ENCODE data around the gene MAST4.

Gene MAST4

DNA sequence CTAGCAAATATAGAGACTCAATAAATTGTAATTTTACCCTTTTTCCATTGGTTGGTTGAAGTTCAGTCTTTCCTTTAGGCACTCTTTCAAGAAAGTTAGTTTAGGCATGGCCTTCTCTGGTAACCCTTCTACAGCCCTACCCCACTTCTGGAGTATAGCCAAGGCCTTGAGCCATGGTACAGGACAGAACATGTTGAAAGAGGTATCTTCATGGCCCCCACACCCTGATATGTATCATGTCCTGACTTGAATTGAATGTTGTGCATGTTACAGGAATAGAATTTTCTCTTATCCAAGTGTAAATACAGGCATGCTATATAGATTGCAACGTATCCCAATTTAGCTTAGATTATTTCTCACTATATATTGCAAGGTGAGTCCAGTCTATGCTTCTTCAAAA lies 424.8 kb downstream of the MAST4 start:
- DNase-seq (ENCODE audit: low read depth), result no peak

DNA sequence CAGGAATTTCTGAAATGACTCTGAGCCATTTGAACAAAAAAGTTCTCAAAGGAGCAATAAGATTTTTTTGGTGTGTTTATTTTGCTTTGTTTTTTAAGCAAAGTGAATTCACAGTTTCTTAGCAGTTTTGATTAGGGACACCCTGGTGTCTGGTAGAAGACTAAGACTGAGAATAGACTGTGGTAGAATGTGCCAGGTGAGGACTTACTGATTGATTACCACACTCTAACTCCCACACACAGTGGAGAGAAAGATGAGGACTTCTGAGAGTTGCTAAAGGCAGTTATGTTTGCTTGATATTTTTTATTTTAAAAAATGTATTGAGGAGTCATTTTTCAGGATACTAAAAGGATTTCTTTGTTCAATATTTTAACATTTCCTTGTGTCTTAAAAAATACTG lies 425.3 kb downstream of the MAST4 start:
- DNase-seq (ENCODE audit: low read depth), result no peak

DNA sequence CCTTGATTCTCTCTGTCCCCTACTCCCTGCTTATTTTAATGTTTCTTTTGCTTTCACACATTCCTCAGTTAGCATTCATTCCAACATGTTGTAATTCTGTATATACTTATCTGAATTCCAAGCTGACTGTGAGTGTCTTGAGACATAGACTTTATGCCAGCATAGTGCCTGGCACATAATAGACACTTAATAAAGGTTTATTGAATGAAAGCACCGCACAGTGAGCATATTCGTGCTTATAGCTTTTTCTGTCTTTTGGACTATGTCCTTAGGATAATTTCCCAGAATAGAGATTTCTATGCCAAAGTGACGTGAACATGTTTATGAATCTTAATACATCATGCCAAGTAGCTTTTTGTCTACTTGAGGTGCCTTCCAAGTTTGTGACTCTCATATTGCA lies 425.8 kb downstream of the MAST4 start:
- DNase-seq (ENCODE audit: low read depth), result no peak

DNA sequence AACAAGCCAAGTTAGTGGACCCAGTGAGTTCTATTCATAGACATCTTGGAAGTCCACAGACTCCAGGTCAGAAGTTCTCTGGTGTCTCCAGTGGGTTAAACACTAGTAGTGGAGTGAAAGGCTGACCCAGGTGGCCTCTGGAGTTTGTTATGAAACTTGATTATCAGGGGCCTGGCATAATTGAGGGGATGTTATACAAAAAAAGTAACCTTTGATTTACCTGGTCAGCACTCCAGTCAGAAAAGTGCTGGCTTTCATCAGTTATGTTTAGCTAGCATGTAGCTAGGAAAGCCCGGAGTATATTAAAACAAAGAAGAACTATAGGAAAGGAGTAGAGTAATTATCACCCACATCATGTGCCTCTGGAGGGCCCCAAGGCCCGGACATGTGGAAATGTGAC lies 429.3 kb downstream of the MAST4 start:
- no peak for DNase-seq (ENCODE audit: low read depth)

DNA sequence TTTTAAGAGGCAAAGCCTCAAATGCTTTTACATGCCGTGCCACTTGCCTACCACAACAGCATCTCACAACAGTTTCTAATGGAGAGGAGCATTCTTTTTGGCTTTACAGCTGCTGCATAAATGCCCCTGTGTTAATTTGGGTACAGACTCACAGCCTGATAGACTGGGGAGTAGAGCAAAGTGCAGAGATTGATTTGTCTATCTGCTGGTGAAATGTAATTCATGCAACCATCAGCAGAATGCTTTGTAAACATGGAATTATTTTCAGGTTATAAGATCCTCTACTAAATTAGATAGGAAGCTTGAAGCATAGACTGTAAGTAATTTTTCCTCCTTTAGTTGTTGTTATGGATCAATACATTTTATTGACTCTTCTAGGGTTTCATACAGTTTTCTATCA lies 430.1 kb downstream of the MAST4 start:
- no peak for DNase-seq (ENCODE audit: low read depth)

DNA sequence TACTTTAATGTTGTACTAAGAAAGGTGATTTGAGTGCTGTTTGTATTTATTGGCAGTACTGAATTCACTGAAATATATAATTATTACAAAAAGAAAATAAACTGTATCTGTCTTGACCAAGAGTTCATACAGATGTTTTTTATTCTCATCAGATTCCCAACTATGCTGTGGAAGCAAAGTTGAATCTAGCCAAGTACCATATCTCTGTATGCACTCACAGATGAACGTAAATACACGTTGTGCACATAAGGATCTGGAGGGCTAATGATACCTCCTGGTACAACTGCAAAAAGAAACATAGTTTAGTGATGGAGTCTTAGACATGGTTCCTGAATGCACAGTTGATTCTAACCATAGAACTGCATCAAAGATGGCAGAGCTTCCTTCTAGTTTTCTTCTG lies 431.0 kb downstream of the MAST4 start:
- no peak for DNase-seq (ENCODE audit: low read depth)

DNA sequence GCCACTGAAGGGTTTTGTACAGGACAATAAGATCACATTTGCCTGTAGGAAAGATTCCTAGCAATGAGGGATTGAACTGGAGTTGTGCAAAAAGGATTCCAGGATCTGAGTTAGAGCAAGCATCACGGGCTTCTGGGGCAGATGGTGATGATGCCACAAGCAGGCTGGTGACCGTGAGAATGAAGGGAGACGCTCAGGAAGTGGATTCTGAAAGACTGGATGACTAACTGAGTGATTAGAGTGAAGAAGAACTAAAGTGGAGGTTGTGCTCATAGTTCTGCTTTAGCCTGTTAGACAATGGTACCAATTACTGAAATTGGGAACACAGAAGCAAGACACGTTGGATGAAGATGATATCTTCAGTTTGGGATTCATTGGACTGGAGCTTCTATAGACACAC lies 432.2 kb downstream of the MAST4 start:
- no peak for DNase-seq (ENCODE audit: low read depth)

DNA sequence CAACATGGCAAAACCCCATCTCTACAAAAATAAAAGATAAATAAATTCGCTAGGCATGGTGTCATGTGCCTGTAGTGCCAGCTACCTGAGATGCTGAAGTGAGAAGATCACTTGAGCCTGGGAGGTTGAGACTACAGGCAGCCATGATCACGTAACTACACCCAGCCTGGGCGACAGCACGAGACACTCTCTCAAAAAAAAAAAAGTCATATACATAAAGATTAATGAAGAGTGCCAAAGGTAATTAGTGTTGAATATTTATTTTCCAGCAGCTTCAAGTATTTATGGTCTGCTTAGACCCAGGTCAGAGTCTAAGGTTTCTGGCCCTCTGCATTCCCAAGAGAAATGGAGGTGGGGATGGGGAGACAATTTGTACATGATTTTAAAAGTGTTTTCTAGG lies 432.7 kb downstream of the MAST4 start:
- no peak for DNase-seq (ENCODE audit: low read depth)

DNA sequence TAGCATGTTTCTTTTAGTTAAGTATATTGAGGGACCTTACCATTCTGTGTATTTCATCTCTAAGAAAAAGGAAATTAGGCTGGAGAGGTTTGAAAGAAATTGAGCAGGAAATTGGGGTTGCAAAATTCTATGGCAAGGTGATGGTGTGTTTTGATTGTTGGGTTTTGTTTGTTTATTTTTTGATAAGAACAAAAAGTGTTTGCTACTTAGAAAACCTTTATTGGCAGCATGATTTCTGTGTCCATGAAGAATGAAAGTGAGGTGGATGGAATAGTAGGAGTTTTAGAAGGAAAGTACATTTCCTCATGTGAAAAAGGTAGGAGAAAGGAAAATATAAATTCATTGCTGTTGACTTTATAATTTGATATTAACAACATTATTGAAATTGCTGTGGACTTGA lies 433.3 kb downstream of the MAST4 start:
- no peak for DNase-seq (ENCODE audit: low read depth)

DNA sequence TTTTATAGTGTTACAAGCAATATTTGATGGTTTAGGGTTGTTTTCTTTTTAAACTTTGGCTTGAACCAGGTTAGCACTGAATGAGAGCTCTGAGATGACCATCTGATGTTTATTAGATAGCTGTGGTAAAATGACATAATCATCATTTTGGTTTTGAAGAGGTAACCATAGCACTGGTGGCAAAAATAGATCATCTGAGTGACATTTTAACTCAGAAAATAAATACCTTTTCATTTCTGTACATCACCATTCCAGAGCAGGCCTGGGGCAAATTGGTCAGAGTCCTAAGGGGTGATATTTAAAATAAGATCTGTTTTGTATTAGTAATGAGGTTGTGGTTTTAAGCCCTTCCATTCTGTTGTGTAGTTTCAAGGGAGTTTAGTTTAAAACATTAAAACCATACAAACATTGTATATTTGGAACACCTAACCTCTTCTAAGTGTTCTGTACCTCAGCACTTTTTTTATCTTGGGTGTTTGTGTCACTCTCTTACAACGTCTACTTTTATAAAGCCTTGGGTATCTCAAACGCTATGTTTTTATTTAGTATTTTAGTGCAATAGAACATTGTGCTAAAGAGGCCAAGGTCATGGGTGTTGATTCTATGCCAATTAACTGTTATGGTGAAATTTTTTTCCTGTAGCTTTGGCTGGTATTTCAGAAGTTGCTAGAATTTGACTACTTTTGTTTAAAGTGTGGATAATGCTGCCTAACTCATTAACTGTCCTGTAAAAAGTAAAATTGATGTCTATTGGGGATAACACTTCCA lies 434.3 kb downstream of the MAST4 start:
- no peak for DNase-seq (ENCODE audit: low read depth)

DNA sequence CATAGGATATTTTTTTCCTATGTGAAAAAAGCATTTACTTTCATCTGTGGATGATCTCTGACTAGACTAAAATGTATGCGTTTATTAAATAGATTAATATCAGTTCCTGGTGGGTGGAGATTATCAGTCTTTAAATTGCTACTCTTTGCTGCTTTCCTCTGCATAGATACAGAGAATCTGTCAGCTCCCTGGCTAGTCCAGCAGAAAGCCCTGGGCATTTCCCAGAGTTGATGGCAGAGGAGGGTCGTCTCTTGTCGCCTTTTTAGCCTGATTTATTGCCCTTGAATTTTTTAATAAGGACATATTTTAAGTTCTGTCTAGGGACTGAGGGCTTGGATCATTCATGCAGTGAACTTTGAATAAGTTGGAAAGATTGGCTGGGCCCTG lies 434.9 kb downstream of the MAST4 start:
- no peak for DNase-seq (ENCODE audit: low read depth)

DNA sequence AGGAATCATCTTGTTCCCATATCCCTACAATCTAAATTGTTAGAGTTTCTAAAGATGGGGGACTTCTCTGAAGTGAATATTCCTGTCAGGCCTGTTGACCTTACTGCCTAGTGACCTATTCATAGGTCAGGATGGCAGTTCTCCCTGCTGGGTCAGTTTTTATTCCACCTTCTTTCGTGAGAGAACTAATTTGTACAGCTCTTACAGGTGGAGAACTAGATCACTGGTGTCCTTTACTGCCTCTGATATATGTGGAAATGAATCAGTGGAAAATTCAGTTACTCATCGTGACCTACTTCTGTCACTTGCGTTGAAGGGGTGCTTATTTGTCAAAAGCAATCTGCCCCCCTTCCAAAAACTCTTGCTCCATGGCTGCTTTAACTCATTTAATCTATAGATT lies 435.5 kb downstream of the MAST4 start:
- DNase-seq (ENCODE audit: low read depth), result no peak

DNA sequence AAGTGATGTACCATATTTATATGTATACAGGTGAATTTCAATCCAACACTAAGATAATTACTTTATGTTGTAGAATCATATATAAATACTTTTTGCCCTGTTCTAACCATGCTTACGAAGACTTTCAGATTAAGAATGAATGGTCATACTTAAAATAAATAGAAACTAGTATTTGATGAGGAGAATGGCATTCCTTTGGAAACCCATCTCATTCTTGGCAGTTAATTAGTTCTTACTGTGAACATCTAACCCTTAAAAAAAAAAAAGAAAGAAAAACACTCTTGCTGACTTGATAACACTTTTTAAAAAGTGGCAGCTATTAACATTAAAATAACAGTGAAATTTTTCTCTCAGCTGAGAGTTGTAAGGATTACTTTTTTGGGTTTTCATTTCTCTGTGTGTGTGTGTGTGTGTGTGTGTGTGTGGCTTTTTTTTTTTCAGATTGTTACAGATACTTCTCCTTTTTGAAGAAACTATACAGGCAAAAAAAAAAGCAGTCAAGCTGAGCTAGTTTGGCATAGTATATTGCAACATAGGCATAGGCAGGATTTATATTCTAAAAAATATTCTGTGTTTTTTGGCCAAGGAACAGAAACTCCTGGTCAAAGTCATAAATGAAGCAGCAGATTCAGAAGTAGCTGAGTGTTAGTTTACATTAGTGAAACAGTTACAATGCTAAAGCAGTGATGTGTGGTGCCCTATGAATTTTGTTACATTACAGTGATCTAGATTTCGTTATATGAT lies 436.9 kb downstream of the MAST4 start:
- no peak for DNase-seq (ENCODE audit: low read depth)

DNA sequence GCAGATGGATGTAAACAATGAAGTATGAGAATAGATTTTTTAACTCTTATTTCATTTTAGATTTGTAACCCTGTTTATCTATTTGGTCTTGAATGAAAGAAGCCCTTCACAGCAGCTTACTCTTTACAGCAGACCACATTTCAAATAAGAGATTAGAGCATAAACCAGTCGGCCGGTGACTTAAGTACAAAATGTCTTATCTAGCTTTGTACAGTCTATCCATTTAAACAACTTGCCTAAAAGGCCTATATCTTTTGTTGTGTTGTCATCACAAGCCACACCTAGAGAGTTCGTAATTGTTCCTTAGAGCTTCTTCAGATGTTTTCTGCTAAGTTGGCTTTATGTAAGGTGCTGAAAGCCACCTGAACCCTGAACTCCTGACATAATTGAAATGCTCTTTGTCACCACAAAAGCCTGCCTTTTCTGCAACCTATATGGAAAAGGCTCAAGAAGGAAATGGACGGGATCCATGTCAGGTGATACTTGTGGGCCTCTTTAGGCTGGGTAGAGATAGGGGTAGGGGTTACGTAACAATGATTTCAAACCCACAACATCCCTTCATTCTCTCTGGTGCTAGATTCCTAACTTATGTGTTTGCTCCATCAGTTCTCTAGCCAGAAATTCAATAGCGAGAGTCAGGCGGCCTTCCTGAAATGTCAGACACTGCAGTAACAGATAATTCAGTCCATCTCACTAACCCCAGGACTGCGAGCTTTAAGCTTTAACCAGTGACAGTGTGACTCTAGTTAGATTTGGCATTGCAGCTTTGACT lies 437.9 kb downstream of the MAST4 start:
- no peak for DNase-seq (ENCODE audit: low read depth)

DNA sequence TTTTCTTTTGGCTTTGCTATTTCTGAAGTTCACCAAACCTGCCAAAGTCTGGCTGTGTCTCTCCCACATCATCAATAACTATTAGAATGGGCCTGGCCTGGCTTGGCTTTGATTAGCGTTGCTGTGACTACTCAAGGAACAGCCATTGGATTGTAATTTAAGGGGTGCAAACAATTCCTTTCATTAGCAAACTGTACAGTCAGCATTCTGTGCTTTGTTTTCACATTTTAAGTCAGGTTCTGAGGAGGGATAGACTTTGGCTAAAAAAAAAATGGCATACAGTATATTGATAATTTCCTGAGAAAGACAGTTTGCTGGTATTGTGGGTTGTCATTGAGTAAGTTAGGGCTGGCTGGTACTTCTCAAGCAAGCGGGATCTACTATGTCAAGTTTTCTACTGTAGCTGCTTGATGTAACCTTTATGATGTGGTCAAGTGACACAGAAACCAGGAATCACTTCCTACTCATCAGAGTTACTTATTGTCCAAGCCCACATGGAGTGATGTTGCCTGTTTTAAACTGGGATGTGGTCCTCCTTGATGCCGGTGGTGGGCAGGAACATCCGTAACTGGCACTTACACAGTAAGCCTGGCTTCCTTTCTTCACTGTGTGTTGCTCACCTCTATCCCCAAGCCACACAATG lies 439.0 kb downstream of the MAST4 start:
- DNase-seq (ENCODE audit: low read depth), result no peak

DNA sequence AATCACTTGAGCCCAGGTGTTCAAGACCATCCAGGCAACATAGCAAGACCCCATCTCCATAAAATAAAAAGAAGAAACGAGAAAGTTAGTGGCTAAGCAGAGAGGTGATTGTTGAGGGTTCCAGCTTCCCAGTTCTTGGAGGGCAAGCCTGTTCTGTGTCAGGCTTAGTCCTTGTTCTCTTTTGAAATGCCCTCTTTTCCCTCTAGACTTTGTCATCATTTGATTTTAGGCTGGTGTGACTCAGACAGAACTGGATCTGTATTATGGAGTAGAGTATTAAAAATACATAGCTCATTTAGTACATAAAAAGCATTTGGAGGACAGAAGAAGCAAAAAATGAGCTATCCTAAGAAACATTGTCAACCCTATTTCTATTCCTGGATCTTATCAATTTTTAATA lies 441.0 kb downstream of the MAST4 start:
- no peak for DNase-seq (ENCODE audit: low read depth)

DNA sequence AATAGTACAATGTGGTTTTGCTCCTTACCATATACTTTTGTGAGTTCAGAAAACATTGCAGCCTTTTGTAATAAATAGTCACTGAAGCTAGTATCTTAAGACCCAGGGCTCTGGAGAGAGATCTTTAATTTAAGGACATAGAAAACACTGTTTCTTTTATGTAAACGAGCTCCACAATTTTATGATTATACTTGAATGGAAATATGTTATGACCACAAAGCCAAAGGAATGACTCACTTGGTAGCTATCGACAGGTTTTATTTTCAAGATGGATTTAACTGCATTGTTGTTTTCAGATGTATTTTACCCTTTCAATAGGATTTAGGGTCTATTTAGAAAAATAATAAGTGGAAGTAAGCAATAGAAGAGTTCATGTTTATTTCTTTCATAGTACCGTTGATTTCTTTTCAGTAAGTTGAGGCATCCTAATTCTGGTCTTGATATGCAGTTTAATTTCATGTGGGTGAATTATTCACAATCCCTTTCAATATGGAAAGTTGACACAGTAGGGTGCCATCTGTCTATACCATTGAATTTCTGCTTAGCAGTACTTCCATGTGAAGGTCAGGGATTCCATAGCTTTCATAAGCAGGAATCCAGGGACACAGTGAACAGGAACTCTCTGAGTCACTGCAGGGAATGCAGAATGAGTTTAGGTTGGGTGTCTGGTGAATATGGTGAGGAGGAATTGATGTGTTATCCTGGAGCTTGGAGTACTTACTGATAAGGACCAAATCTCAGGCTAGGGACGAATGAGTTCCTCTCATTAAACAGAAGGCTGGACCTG lies 442.8 kb downstream of the MAST4 start:
- no peak for DNase-seq (ENCODE audit: low read depth)

DNA sequence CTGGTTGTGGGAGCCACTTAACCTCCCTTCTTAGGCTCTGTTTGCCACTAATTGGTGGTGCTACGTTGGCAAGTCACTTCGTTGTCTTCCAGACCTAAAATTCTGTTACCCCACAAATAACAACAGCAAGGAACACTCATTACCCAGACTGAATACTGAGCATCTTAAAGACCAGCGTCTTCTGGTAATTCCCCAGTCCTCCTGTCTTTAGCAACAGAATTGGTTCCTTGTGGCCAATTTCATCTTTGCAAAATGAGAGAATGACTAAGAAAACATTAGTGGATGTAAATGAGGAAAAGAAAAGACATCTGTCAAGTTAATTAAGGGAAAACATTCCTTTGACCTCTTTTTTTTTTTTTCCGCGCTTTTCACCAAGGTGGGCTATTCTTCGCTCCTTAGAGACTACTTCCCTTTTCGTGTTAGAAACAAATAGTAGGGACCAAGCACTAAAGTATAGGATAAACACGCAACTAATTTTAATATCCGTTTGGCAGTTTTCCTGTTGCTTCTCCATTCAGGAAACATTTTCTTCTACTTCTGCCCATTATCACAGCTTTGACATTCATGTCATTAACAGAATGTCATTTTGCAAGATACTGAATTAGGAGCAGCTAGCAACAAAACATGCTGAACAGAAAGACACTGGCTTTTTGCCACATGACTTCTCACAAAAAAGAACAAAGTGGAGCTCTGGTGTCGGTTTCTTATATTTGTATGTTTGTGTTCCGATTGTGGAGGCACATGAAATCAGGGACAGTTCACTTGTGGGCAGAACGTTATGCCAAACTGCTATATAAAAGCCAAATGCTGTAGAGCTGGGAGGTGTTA lies 446.2 kb downstream of the MAST4 start:
- DNase-seq (ENCODE audit: low read depth), result no peak

DNA sequence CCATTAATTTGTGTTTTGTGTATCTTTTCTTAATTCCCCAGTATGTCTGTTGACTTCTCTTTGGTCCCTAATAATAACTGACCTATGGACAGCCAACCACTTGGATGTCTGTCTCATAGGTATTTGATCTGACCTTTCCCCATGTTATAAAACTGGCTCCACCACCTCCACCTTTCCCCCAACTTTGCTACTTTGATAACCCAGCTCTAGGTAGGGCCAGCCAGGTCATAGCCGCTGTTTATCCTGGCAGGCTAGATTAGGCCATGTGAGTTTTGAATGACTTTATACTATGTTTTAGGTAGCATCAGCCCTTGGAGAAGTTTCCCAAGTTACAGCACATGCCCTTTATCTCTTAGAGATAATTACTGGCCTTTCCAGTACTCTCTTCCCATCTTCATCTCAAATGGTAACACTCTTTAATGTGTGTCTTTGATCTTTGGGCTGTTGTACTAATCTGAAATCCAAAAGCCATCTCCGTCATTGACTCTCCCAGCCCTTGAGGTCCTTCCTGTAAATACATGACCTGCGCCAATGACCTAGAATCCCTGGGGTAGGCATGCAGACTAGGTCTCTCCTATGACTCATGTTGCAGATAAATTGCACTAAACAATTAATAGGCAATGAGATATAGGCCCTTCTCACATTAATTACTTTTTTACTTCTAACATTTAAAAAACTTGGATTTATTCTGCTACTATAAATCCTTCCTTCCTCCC lies 447.8 kb downstream of the MAST4 start:
- no peak for DNase-seq (ENCODE audit: low read depth)
